Measurements from ENCODE around the gene COX10.
"Not testable (repeated sequence)": the region's sequence is repeated elsewhere in the genome, so short reads cannot be mapped to it uniquely, and the experiment has no call there.

The COX10 gene

GRCh38 chr17:14123619-14124278 lies 54.4 kb downstream of the COX10 start:
- no peak for DNase-seq

DNA sequence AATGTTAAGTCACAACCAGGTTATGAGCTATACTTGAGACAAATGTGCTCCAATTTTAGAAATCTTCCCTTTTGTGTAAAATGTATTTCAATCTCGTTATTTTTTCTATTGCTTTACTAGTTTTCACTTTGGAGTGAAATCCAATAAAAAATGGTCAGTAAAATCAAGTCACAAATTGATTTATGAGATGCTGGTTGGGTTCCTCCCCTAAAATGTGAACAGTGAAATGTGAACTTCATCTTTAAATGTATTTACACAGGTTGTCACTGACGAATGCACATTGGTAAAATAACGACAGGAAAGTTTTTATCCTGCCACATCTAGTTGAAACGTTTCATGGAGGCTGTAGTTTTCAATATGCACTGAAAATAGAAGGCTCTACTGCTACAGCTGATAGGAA lies 55.5 kb downstream of the COX10 start:
- DNase-seq, result no peak

- DNase-seq, result no peak
Measured at GRCh38 chr17:14125518-14126137, 56.3 kb downstream of the COX10 start.

DNA sequence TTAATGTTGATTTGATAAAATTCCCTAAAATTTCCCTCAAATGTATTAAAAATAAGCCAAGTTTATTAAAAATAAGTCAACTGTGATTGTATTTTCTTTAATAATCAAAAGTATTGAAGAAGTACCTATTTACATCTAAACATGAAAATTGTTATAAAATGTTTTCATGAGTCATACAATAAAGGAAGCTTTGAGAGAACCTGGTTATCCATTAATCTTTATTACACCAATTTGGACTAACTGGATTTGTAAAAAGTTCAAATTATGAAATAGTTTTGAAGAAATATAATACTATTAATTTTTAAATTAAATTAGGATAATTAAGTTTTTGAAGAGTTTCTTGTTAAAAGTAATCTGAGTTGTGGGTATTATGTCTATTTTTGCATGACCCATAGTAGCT lies 63.8 kb downstream of the COX10 start:
- DNase-seq, result no peak

DNA sequence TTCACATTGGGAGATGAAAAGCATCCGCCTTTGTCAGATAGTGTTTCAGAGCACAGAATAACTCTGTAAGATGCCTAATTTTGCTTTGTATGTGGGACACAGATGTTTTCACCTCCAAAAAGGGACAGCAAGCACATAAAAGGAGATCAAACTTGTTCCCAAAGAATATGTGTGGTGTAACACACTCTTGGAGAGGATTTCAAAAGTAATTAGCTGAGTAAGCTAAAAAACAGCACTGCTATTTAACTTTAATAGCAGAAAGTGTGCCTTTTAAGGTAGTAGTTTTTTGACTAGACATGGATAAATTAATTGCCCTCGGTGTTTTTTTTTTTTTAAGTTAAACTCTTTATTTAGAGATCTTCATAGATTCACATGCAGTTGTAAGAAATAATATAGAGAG lies 65.2 kb downstream of the COX10 start:
- no peak for DNase-seq

- no peak for DNase-seq
Measured at GRCh38 chr17:14135906-14136590, 66.7 kb downstream of the COX10 start.

GRCh38 chr17:14138649-14139048 lies 69.3 kb downstream of the COX10 start:
- DNase-seq, result no peak

- no peak for DNase-seq
Measured at GRCh38 chr17:14143688-14144087, 74.4 kb downstream of the COX10 start.

DNA sequence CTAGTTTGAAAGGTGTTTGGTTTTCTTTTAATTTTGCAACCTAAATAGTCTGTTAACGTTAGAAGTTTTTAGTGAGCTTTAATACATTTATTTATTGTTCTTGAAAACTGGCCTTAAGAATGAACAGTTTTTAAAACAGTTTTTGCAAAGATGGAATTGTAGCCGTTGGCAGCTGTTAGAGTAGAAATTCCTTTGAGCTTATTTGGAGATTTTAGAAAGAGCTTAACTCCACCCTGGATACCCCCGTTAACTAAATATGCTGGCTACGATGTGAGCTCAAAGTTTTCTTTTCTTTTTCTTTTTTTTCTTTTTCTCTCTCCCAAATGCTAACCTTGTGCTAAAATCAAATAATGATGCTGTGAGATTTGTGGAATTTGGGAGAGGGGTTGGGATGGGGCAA lies 75.2 kb downstream of the COX10 start:
- DNase-seq, result no peak

DNA sequence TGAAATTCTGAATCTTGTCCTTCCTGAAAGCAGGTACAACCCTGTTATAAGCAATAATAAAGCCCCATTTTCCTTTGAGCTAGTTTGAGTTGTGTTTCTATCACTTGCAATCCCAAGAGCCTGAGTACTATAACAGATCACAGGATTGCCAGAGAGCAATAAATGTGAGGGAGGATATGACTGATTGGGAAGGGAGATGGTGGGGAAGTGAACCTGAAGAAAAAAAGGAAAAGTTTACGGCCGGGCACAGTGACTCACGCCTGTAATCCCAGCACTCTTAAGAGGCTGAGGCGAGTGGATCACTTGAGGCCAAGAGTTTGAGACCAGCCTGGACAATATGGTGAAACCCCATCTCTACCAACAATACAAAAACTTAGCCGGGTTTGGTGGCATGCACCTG lies 80.4 kb downstream of the COX10 start:
- DNase-seq, result no peak

GRCh38 chr17:14150619-14151018 lies 81.3 kb downstream of the COX10 start:
- DNase-seq, result no peak

DNA sequence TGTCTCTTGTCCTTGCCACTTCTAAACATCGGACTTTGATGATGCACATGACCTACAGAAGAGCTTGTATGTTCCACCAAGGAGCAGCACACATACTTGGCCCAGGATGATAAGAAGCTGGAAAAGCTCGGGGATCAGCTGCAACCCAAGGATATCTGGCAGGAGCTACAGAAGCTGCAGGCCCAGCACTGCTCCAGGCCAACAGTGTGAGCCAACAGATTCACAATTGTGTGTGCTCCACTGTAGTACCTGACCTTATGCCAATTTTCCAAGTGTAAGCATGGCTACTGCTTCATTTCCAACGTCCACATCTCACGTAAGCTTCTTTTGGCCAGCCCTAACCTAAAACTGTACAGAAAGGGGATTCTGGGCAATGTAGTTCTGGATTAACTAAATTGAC lies 83.4 kb downstream of the COX10 start:
- no peak for DNase-seq

GRCh38 chr17:14153374-14153773 lies 84.1 kb downstream of the COX10 start:
- no peak for DNase-seq

GRCh38 chr17:14156689-14157088 lies 87.4 kb downstream of the COX10 start:
- no peak for DNase-seq

DNA sequence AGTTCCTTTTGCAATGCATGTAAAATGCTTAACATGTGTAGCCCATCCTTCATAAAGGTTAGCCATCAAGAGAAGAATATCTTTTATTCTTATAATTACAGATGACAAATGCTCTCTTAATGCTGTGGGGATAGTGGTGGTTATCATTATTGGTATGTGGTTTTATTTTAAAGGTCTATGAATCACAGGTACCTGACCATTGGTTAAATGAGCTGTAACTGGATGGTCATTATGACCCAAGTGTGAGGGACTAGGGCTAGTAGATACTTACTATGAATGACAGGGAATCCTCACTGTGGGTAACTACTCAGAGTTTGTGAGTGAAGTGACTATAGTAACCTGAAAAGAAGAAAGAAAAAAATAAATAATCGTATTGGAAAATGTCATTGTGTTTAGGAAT lies 88.5 kb downstream of the COX10 start:
- no peak for DNase-seq

- no peak for DNase-seq
Measured at GRCh38 chr17:14158707-14159106, 89.4 kb downstream of the COX10 start.

- no peak for DNase-seq
Measured at GRCh38 chr17:14161419-14161818, 92.1 kb downstream of the COX10 start.

DNA sequence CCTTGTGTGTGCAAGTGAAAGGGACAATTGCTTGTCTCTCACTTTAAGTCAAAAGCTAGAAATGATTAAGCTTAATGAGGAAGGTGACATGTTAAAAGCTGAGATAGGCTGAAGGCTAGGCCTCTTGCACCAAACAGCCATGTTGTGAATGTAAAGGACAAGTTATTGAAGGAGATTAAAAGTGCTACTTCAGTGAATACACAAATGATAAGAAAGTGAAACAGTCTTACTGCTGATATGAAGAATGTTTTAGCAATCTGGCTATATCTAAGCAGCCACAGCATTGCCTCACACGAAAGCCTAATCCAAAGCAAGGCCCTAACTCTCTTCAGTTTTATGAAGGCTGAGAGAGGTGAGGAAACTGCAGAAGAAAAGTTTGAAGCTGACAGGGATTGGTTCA lies 96.3 kb downstream of the COX10 start:
- DNase-seq, result no peak

GRCh38 chr17:14167831-14168230 lies 98.5 kb downstream of the COX10 start:
- DNase-seq, result not testable (repeated sequence)

- no peak for DNase-seq
Measured at GRCh38 chr17:14168582-14168981, 99.3 kb downstream of the COX10 start.

- no peak for DNase-seq
Measured at GRCh38 chr17:14169287-14169686, 100.0 kb downstream of the COX10 start.

- DNase-seq, result no peak
Measured at GRCh38 chr17:14169901-14170300, 100.6 kb downstream of the COX10 start.

DNA sequence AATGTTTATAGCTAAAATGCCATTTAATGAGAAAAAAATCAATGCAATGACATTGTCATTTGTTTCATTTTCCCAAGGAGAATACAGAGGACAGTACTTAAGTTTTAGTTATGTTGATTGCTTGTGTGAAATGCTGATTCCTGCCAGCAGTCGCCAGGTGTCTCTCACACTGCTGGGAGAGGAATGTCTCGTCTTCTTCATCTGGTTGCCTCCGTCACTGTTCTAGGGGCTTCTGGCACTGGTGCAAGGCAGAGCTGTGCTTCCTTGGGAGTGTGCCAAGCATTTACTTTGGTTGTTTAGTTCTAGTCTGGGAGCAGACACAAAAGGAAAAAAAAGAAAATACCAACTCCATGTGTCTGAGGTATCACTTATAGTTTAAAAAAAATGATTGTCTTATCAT lies 107.7 kb downstream of the COX10 start:
- DNase-seq, result not testable (repeated sequence)

GRCh38 chr17:14177801-14178200 lies 108.5 kb downstream of the COX10 start:
- not testable (repeated sequence) for DNase-seq

Data from T-helper 9 cell (primary cell).